Measurements from ENCODE around the gene PPP2R5C. TPM values are rescaled to one million over a fixed set of nuclear protein-coding genes. Genes with fewer than 3 reads are reported as not detected.
A peak's percentile ranks its signal among the peaks of the same experiment; 100 is the strongest.
"Not testable (repeated sequence)": the region's sequence is repeated elsewhere in the genome, so short reads cannot be mapped to it uniquely, and the experiment has no call there.

Gene PPP2R5C
- total RNA-seq, 1 donor from 2014 or later: 60.3 TPM

GRCh38 chr14:101726954-101727302, 34.6 kb upstream of the PPP2R5C start:
- DNase-seq (ENCODE audit: low read depth in 2 of 2): no peak

GRCh38 chr14:101727611-101728366, 33.7 kb upstream of the PPP2R5C start:
- no peak for DNase-seq (ENCODE audit: low read depth in 2 of 2)

- DNase-seq (ENCODE audit: low read depth in 2 of 2): no peak
Observed at GRCh38 chr14:101728367-101728742, 33.2 kb upstream of the PPP2R5C start.

- no peak for DNase-seq (ENCODE audit: low read depth in 2 of 2)
Observed at GRCh38 chr14:101729382-101729781, 32.1 kb upstream of the PPP2R5C start.

GRCh38 chr14:101730157-101730556, 31.4 kb upstream of the PPP2R5C start:
- DNase-seq (ENCODE audit: low read depth in 2 of 2): not testable (repeated sequence)

GRCh38 chr14:101730626-101731186, 30.8 kb upstream of the PPP2R5C start:
- no peak for DNase-seq (ENCODE audit: low read depth in 2 of 2)

- peak; percentile 43 to 60 for DNase-seq (ENCODE audit: low read depth in 2 of 2)
Observed at GRCh38 chr14:101731187-101732080, 30.1 kb upstream of the PPP2R5C start.

GRCh38 chr14:101732118-101732517, 29.4 kb upstream of the PPP2R5C start:
- no peak for DNase-seq (ENCODE audit: low read depth in 2 of 2)

GRCh38 chr14:101733211-101733610, 28.3 kb upstream of the PPP2R5C start:
- DNase-seq (ENCODE audit: low read depth in 2 of 2): no peak

- no peak for DNase-seq (ENCODE audit: low read depth in 2 of 2)
Observed at GRCh38 chr14:101734246-101734847, 27.2 kb upstream of the PPP2R5C start.

GRCh38 chr14:101735453-101735852, 26.1 kb upstream of the PPP2R5C start:
- DNase-seq (ENCODE audit: low read depth in 2 of 2): no peak

GRCh38 chr14:101736071-101736470, 25.4 kb upstream of the PPP2R5C start:
- DNase-seq (ENCODE audit: low read depth in 2 of 2): no peak

GRCh38 chr14:101736585-101736984, 24.9 kb upstream of the PPP2R5C start:
- no peak for DNase-seq (ENCODE audit: low read depth in 2 of 2)

- no peak for DNase-seq (ENCODE audit: low read depth in 2 of 2)
Observed at GRCh38 chr14:101737414-101738339, 23.8 kb upstream of the PPP2R5C start.

- DNase-seq (ENCODE audit: low read depth in 2 of 2): no peak
Observed at GRCh38 chr14:101738703-101739320, 22.7 kb upstream of the PPP2R5C start.

GRCh38 chr14:101739446-101740141, 21.9 kb upstream of the PPP2R5C start:
- DNase-seq (ENCODE audit: low read depth in 2 of 2): no peak

- no peak for DNase-seq (ENCODE audit: low read depth in 2 of 2)
Observed at GRCh38 chr14:101740981-101741380, 20.5 kb upstream of the PPP2R5C start.

GRCh38 chr14:101743701-101744100, 17.8 kb upstream of the PPP2R5C start:
- no peak for DNase-seq (ENCODE audit: low read depth in 2 of 2)

GRCh38 chr14:101744382-101744781, 17.1 kb upstream of the PPP2R5C start:
- not testable (repeated sequence) for DNase-seq (ENCODE audit: low read depth in 2 of 2)

- not testable (repeated sequence) for DNase-seq (ENCODE audit: low read depth in 2 of 2)
Observed at GRCh38 chr14:101749756-101750155, 11.8 kb upstream of the PPP2R5C start.
